Memory B cell (primary cell): ENCODE data around the gene LPAR5.

Source experiments
- ATAC-seq: fragments of 150-1000 bp; cut with Tn5 transposase; 2 replicates; pipeline ENCODE4 v1.10.0; 2021; ENCODE audit warnings: low read depth, mild to moderate bottlenecking, moderate library complexity
- DNase-seq, 2 donors: peaks; one replicate each; pipeline ENCODE4 v3.0.0; 2022; ENCODE audit warnings: low spot score in 2 of 2
- H3K27ac Mint-ChIP-seq: one replicate; pipeline ENCODE4 v1.8.0; 2022; ENCODE audit warnings: mild to moderate bottlenecking, moderate library complexity, mixed read lengths
- H3K27me3 Mint-ChIP-seq: one replicate; pipeline ENCODE4 v1.8.0; 2022; ENCODE audit warnings: mixed read lengths
- H3K36me3 Mint-ChIP-seq: one replicate; pipeline ENCODE4 v1.8.0; 2022; ENCODE audit warnings: mild to moderate bottlenecking, mixed read lengths
- H3K4me1 Mint-ChIP-seq: one replicate; pipeline ENCODE4 v1.8.0; 2022; ENCODE audit warnings: mixed read lengths
- H3K4me3 Mint-ChIP-seq: one replicate; pipeline ENCODE4 v1.8.0; 2022; ENCODE audit warnings: mild to moderate bottlenecking, moderate library complexity, mixed read lengths
- H3K9me3 Mint-ChIP-seq: one replicate; pipeline ENCODE4 v1.8.0; 2022; ENCODE audit warnings: mixed read lengths

Gene LPAR5

DNA sequence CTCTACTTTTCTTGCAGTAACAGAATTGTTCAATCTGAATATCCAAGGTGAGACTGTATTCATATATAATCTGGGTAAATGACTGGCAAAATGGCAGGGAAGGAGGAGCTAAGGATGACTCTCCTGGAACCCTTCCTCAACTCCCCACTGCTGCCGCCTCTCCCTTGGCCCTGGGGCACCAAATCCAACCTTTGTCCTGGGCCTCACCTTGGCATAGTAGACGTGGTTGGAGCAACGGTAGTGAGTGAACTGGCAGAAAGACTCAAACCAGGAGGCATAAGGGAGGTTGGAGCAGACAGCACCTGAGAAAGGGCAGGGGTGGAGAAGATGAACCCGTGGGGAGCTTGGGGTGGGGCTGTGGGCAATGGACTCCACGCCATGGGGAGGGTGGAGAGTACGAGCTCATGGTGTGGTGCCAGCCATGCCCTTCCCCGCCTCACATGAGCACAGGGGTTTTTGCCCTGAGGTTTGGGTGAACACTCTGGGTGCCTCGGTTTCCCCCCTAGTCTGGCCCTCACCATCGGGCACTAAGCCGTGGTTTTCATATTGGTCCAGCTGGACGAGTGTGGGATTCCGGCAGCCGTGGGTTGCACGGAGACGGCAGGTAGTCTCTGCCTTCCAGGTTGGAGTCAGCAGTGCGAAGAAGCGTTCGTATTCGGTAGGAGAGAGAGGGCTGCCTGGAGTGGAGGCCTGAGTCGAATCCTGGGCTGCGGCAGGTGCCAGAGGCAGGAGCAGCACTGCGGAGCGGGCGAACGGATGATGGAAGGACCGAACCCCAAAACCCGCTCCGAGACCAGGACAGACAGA lies 10.7 kb upstream of the LPAR5 start:
- DNase-seq (no peak), ATAC-seq (peak; percentile 16)
- H3K27me3 Mint-ChIP-seq, result no peaks in the 10 kb centered on the region
- H3K27ac Mint-ChIP-seq, result peak overlapping the region; percentile 83
- peaks cover 30% of the 10 kb centered on the region for H3K4me1 Mint-ChIP-seq
- H3K9me3 Mint-ChIP-seq, result no peaks in the 10 kb centered on the region
- peak overlapping the region; percentile 94 for H3K4me3 Mint-ChIP-seq
- peaks cover 14% of the 10 kb centered on the region for H3K36me3 Mint-ChIP-seq

DNA sequence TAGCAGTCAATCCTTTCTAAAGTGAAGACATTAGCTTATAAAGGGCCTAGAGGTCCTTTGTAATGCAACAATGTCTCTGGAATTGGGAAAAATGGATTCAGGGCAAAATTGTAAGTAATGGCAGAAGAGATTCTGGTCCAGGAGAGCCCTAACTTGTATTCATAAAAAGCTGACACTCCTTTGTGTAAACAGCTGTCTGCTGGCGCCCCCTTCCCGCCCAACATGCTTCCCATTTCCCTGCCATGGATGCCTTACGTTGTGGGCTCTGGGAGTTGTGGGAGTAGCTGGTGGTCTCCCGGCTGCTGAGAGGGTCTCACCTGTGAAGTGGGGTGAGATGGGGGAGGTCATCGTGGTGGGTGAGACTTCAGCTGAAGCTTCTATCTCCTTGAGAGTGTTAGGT lies 9.1 kb upstream of the LPAR5 start:
- DNase-seq (no peak), ATAC-seq (no peak)
- H3K36me3 Mint-ChIP-seq, result peaks cover 8% of the 10 kb centered on the region
- no peaks in the 10 kb centered on the region for H3K27me3 Mint-ChIP-seq
- peak overlapping the region; percentile 50 for H3K27ac Mint-ChIP-seq
- H3K4me1 Mint-ChIP-seq, result peaks cover 30% of the 10 kb centered on the region
- peak overlapping the region; percentile 71 for H3K4me3 Mint-ChIP-seq
- H3K9me3 Mint-ChIP-seq, result no peaks in the 10 kb centered on the region

DNA sequence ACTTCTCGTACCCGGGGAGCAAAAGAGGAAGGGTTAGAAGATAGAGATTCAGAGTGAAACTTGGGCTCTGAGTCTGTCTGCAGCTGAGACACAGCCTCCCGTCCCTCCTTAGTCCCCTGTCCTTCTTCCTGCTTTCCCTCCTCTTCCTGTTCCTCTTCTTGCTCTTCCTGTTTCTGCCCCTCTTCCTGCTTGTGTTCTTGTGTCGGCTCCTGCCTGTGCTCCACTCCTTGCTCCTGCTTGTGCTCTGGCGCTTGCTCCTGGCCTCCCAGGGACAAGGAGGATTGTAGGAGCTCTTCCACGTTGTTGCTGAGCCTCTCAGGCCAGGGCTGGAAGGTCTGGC lies 8.5 kb upstream of the LPAR5 start:
- H3K27me3 Mint-ChIP-seq, result no peaks in the 10 kb centered on the region
- no peak for DNase-seq
- H3K9me3 Mint-ChIP-seq, result no peaks in the 10 kb centered on the region
- H3K27ac Mint-ChIP-seq, result peak overlapping the region; percentile 50
- H3K4me3 Mint-ChIP-seq, result peak overlapping the region; percentile 71
- H3K36me3 Mint-ChIP-seq, result peaks cover 8% of the 10 kb centered on the region
- H3K4me1 Mint-ChIP-seq, result peaks cover 33% of the 10 kb centered on the region
- ATAC-seq, result peak; percentile 51

DNA sequence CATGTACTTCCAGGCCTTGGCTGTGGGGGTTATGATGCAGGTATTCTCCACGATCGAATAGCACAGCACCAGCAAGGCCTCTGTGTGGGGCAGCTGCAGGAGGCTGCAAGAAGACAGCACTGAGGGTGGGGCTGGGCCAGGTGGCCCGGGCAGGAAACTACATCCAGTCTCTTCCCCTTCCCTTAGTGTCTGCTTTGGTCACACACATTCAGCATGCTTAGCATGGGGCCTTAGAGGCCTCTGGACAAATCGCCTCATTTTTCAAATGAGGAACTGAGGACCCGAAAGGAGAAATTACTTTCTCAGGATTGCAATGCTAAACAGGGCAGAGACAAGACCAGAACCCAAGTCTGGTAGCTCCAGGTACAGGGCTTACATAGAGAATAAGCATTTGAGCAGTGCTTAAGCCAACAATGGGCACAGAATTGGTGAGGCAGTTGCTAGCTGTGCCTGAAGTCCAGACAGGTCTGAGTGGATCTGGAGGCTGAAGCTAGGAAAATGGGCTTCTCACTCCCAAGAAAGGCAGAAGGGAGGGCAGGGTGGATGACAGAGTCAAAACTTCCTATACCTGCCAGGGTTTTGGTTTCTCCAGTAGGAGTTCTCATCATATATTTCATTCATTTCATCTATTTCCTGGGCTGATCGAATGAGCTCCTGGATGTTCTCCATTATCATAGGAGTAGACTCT lies 8.0 kb upstream of the LPAR5 start:
- DNase-seq (no peak), ATAC-seq (peak; percentile 53)
- H3K4me3 Mint-ChIP-seq, result peak overlapping the region; percentile 71
- H3K9me3 Mint-ChIP-seq, result no peaks in the 10 kb centered on the region
- peaks cover 8% of the 10 kb centered on the region for H3K36me3 Mint-ChIP-seq
- H3K27me3 Mint-ChIP-seq, result no peaks in the 10 kb centered on the region
- H3K27ac Mint-ChIP-seq, result peak overlapping the region; percentile 50
- peaks cover 38% of the 10 kb centered on the region for H3K4me1 Mint-ChIP-seq

DNA sequence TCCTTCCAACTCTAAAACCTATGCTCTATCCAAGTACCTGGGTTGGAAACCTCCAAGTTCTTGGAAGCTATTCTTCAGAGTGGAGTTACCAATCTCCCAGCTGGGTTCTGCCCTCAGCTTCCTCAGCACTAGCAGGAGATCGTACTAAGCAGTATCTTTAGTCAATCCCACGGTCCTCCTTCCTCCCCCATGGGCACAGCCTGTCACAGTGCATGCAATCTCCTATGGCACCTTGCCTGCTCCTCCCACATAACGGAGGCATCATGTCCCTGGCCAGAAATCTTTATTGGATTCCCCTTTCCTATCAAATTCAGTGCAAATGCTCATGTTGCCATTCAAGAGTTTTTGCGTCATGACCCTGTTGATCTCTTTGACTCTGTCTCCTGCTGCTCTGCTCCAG lies 5.4 kb upstream of the LPAR5 start:
- H3K4me1 Mint-ChIP-seq, result peaks cover 48% of the 10 kb centered on the region
- no peak overlapping the region for H3K27ac Mint-ChIP-seq
- H3K4me3 Mint-ChIP-seq, result no peak overlapping the region
- no peak for DNase-seq
- H3K27me3 Mint-ChIP-seq, result no peaks in the 10 kb centered on the region
- H3K36me3 Mint-ChIP-seq, result peaks cover under 1% of the 10 kb centered on the region
- H3K9me3 Mint-ChIP-seq, result no peaks in the 10 kb centered on the region
- ATAC-seq, result no peak

DNA sequence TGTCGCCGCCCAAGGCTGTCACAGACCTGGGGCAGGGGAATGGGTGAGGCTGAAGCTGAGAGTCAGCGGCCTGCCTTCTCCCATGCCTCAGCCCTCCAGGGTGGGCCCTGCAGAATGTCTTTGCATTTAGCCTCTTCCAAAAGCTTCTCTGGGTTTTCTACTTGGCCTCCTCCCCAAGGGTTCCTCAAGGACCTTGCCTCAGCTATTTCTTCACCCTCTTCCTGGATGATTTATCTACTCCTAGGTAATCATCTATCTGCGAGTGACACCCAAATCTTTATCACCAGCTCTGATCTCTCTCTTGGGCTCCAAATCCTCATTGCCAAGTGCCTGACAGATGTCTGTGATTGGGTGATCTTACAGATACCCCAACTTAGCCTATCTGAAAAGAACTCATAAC lies 4.7 kb upstream of the LPAR5 start:
- Mint-ChIP-seq H3K27me3 (no peaks in the 10 kb centered on the region), H3K4me3 (no peak overlapping the region), H3K27ac (no peak overlapping the region), H3K9me3 (no peaks in the 10 kb centered on the region), H3K36me3 (no peaks in the 10 kb centered on the region), H3K4me1 (peaks cover 53% of the 10 kb centered on the region)
- DNase-seq (no peak), ATAC-seq (no peak)

DNA sequence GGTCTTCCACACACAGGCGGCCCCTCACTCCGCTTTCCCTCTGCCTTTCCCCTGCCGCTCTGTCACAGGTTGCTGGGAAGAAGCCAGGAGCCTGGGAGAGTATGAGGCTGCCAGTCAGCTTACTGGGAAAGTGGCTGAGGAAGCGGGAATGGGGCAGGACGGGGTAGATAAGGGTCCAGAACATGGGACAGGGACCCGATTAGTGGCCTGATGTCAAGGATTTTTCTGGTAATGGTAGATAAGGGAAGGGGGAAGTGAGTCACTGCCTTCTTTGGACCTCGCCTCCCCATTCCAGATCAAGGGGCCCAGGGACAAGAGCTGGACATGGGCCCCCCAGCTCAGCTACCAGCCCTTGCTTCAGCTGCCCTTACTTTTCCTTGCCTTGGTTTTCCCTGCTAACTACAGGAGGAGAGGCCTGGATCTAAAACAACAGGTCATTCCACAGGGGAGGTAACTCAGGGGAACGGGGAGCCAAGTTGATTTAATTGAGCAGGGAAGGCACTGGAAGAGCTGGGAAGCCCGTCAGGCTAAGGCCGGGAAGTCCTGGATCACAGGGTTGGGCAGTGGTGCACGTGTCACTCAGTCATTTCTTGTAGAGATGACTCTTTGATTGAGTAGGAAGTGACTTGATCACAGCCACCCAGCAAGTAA lies 3.5 kb upstream of the LPAR5 start:
- H3K4me3 Mint-ChIP-seq, result no peak overlapping the region
- ATAC-seq, result no peak
- H3K36me3 Mint-ChIP-seq, result no peaks in the 10 kb centered on the region
- H3K27ac Mint-ChIP-seq, result peak overlapping the region; percentile 48
- no peak for DNase-seq
- no peaks in the 10 kb centered on the region for H3K9me3 Mint-ChIP-seq
- H3K4me1 Mint-ChIP-seq, result peaks cover 51% of the 10 kb centered on the region
- no peaks in the 10 kb centered on the region for H3K27me3 Mint-ChIP-seq

DNA sequence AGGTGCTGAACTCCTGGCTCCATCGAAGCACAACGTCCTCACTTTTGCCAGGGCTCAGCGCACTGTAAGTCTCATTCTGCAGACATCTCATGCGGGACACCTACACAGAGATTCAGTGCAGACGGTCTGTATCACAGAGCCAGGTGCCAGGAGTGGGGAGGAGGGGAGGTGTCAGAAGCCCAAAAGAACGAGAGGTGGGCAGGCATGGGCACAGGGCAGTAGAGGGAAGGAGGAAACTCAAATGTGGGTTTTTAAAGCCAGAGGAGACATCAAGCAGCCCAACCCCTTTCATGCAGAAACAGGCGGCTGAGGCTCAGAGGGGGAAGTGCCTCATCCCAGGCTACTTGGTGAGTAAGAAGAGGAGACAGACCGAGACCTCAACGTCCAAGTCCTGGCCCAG lies 2.5 kb upstream of the LPAR5 start:
- Mint-ChIP-seq H3K36me3 (peaks cover 2% of the 10 kb centered on the region), H3K27ac (peak overlapping the region; percentile 48), H3K9me3 (no peaks in the 10 kb centered on the region), H3K27me3 (no peaks in the 10 kb centered on the region), H3K4me1 (peaks cover 46% of the 10 kb centered on the region), H3K4me3 (peak overlapping the region; percentile 64)
- DNase-seq (no peak), ATAC-seq (peak; percentile 21)

DNA sequence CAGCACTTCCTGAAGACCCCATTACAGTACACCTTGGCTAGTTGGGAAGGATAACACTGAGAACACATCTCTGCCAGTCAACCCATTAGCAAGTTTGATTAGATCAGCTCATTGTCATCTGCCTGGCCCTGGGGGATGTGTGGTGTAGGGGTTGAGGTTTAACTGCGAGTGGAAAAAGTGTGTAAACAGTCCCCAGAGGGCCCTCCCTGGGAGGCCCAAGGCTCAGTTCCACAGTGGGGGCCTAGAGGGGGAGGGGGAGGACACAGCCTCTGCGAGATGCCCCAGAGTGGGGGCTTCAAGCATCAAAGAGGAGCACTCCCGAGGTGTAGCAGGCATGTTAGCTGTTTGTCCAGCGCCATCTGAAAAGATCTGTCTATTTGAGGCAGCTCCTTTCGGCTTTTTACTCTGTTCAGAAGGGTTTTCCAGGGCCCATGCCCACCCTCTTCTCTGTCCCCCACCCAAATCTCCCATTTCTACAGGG lies 344 bp downstream of the LPAR5 start:
- Mint-ChIP-seq H3K27me3 (no peaks in the 10 kb centered on the region), H3K4me3 (peak overlapping the region; percentile 93), H3K36me3 (peaks cover 2% of the 10 kb centered on the region), H3K4me1 (peaks cover 63% of the 10 kb centered on the region), H3K9me3 (no peaks in the 10 kb centered on the region), H3K27ac (peak overlapping the region; percentile 91)
- ATAC-seq, result peak; percentile 56
- DNase-seq, result peak in 1 of 2 donors; percentile 44

DNA sequence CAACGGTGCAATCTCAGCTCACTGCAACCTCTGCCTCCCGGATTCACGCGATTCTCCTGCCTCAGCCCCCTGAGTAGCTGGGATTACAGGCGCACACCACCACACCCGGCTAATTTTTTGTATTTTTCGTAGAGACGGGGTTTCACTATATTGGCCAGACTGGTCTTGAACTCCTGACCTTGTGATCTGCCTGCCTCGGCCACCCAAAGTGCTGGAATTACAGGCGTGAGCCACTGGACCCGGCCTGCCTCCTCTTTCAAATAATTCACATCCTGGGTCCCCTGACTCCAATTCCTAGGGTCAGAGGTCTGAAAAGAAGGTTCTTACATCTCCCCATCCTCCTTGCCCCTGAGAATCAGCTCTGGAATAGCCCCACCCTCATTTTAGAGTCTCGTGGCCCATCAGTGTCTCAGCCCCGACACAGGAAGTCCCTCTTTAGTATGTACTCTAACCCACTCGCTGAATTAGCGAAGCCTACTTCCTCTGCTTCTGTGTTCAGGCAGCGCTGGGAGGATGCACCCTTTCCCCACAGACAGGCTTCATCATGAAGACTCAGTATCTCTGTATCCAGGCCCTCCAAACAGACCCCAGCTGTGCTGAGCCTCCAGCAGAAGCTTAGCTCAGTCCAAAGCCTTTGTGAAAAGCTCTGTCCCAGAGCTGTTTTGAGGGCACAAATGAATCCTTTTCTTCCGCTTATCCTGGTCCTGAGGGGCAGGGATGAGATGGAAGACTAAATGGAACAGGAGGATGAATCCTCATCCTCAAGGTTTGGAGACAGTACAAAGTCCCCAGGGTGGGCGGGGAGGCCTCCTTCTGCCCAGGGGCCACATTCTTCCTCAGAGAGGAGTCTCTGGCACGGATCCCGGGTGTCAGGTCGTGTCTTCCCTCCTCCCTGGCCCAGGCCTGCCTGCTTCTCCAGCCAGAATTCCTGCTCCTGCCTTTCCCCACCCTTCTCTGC lies 3.5 kb downstream of the LPAR5 start:
- H3K36me3 Mint-ChIP-seq, result peaks cover 4% of the 10 kb centered on the region
- H3K27me3 Mint-ChIP-seq, result no peaks in the 10 kb centered on the region
- H3K4me3 Mint-ChIP-seq, result peak overlapping the region; percentile 92
- H3K27ac Mint-ChIP-seq, result peak overlapping the region; percentile 91
- DNase-seq, result peak in 1 of 2 donors; percentile 57
- H3K4me1 Mint-ChIP-seq, result peaks cover 53% of the 10 kb centered on the region
- no peaks in the 10 kb centered on the region for H3K9me3 Mint-ChIP-seq
- peak; percentile 70 for ATAC-seq

DNA sequence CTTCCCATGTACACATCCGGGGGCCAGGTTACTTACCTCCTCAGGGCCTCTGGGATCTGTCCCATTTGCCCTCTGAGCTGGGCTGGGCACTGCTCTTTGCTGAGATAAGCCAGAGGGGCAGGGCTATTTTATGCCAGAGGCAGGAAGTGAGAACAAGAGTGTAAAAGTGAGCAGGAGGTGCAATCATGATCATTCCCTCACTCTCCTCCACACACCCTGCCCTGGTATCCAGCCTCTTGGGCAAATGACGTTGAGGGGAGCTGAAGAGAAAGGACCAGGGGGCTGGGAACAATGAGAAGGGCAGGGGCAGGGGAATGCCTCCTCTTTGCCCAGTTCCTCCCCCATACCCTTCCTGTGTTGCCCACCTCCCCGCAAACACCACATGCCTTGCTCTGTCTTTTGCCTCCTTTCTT lies 4.2 kb downstream of the LPAR5 start:
- no peak for ATAC-seq
- no peaks in the 10 kb centered on the region for H3K27me3 Mint-ChIP-seq
- peaks cover 53% of the 10 kb centered on the region for H3K4me1 Mint-ChIP-seq

DNA sequence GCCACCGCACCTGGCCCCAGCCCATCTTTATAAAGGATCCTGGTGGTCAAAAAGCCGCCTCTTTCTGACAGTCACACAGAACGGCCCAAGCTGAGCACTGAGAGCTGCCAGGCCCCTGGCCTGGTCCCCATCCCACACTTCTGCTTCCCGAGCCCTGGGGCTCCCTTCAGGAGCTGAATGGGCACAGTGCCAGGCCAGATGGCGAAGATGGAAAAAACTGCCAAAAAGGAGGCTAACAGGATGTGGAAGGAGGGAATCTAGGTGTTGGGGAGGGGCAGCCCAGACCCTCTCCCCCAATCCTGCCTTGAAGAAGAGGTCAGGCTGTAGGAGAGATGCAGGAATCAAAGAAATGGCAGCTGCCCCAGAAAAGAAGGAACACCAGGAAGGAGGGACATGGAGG lies 5.0 kb downstream of the LPAR5 start:
- ATAC-seq, result no peak
- DNase-seq, result no peak
- Mint-ChIP-seq H3K4me1 (peaks cover 47% of the 10 kb centered on the region), H3K9me3 (no peaks in the 10 kb centered on the region), H3K36me3 (peaks cover 8% of the 10 kb centered on the region), H3K4me3 (peak overlapping the region; percentile 92), H3K27me3 (no peaks in the 10 kb centered on the region), H3K27ac (peak overlapping the region; percentile 91)

More for the DNA sequence above, 4.2 kb downstream of the LPAR5 start:
- Mint-ChIP-seq H3K4me3 (peak overlapping the region; percentile 92), H3K9me3 (no peaks in the 10 kb centered on the region), H3K27ac (peak overlapping the region; percentile 91), H3K36me3 (peaks cover 6% of the 10 kb centered on the region)
- DNase-seq, result no peak

DNA sequence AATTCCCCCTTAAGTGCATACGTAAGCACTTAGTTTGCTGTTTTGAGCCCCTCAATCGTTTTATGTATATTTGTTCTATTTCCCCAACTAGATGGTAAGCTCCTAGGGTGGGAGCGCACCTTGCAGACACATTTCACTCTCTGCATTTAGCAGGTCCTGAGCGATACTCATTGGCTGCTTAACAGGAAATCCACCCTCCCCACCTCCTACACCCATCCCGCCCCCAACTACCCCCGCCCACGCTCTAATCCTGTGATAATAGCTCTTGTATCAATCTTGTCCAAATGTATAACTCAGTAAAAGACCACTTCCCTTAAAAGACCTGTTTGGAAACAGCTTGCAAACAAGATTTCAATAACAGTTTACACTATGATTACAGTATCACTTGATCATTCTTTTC lies 8.1 kb downstream of the LPAR5 start:
- no peaks in the 10 kb centered on the region for H3K9me3 Mint-ChIP-seq
- H3K27me3 Mint-ChIP-seq, result no peaks in the 10 kb centered on the region
- ATAC-seq, result peak; percentile 48
- H3K27ac Mint-ChIP-seq, result peak overlapping the region; percentile 90
- H3K36me3 Mint-ChIP-seq, result peaks cover 5% of the 10 kb centered on the region
- DNase-seq, result no peak
- H3K4me3 Mint-ChIP-seq, result peak overlapping the region; percentile 82
- peaks cover 40% of the 10 kb centered on the region for H3K4me1 Mint-ChIP-seq
